HuH-7.5 (cell line): ENCODE data around the gene SC5D.

Source experiments
- DNase-seq: peaks from one replicate; pipeline ENCODE4 v3.0.0; 2011; ENCODE audit warnings: low spot score

The SC5D gene, protein sequence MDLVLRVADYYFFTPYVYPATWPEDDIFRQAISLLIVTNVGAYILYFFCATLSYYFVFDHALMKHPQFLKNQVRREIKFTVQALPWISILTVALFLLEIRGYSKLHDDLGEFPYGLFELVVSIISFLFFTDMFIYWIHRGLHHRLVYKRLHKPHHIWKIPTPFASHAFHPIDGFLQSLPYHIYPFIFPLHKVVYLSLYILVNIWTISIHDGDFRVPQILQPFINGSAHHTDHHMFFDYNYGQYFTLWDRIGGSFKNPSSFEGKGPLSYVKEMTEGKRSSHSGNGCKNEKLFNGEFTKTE

DNA sequence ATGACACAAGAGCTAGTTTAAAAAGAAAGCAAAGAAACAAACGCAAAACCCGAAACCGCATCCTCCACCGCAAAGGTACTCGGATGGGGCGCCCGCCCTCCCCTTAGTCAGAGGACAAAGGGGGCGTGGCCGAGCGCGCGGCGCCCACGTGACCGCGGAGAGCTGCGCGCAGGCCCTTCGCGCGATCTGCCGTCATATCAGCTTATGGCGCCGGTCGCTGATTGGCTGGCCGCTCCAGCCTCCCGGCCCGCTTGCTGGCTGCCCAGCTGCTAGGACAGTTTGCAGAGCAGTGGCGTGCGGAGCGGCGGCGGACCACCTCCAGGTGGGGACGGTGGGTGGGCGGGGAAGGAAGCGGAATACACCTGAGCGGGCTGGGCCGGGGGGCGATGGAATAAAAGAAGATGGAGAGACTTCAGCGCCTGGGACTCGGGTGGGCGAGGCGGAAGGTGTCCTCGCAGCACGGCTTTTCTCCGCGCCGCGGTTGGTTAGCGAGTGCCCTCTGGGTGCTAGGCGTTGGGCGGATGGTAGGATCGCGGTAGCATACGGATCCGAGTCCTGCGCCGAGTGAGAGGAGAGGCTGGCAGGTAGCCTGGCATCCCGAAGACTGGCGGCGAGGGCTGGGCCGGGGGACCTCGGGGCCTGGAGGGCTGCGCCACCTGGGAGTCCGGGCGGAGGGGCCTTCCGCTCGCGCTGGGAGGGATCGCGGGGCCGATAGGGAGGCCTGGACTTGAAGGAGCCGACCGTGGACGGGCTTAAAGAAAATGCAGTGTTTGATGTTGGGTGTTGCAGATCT lies at the start of gene SC5D:
SC5D (plus strand) TSS at position 277 of the 793 bp plus-strand sequence. CDS start 10,605 bp downstream, outside the sequence.
- peak; percentile 65 for DNase-seq

DNA sequence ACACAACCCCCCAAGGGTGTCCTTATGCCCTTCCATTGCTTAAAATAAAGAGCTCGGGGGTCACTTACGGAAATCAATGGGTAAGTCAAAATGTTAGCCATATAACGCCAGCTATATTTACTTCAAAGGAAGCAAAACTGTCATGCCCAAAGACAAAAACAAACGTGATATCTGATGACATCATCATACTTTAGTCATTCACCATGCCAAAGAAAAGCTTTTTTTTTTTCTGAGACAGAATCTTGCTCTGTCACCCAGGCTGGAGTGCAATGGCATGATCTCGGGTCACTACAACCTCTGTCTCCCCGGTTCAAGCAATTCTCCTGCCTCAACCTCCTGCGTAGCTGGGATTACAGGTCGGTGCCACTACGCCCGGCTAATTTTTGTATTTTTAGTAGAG lies 47.7 kb upstream of the SC5D start:
- DNase-seq: no peak

DNA sequence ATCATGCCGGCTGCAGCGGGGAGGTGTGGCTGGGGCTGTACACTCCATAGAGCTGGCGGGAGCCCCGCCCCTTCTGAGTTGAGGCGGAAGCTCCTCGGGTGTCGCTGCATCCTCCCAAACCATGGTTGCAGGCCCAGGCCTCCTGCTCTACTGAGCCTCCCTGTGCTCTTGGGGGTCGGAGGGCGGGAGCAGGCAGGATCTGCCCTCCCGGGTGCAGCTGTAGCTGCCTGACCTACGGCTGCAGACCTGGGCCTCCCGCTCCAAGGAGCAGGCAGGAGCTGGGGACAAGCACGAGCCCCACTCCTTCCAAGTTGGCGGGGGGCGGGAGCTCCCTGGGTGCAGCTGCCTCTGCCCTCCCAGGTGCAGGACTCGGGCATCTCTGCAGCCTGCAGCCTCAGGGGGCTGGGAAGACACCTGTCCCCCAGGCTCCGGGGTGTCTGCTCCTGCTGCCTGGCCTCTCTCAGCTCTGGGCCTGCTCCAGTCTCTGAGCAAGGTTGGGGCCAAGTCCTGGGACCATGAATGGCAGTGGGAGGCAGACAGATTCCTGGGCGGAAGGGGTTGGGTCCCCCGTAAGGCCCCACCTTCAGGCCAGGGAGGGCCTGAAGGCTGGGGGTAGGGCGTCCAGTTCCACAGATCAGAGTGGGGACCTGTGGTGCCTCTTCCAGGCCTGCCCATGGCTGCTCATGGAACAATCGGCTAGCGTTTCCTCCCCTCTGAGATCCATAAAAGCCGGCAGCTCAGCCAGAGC lies 46.4 kb upstream of the SC5D start:
- no peak for DNase-seq

DNA sequence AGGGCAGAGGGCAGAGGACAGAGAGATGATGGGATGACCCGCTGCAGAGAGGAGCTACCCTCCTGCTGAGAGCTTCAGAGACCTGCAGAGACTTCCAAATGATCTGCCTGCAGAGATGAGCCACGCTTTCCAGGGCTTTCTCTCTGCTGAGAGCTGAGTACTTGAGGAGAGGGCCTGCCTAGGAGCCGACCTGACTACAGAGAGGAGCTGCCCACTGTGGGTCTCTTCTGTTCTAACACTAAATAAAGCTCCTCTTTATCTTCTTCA lies 45.9 kb upstream of the SC5D start:
- no peak for DNase-seq

DNA sequence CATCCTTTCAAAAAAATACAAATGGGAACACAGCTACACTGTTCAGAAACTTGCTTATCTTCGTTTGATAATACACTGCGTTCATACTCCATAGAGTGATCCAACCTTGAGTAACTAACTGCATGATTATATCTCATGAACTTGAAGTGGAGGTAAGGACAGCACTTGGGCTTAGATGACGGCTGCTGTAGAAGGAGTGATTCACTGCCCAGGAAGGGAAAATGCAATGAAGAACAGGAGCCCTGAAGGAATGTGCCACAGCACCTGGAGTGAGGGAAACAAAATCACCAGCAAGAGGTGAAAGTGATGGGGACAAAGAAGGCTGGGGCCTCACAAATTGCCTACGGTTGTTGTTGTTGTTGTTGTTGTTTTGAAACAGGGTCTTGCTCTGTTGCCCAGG lies 44.1 kb upstream of the SC5D start:
- no peak for DNase-seq

DNA sequence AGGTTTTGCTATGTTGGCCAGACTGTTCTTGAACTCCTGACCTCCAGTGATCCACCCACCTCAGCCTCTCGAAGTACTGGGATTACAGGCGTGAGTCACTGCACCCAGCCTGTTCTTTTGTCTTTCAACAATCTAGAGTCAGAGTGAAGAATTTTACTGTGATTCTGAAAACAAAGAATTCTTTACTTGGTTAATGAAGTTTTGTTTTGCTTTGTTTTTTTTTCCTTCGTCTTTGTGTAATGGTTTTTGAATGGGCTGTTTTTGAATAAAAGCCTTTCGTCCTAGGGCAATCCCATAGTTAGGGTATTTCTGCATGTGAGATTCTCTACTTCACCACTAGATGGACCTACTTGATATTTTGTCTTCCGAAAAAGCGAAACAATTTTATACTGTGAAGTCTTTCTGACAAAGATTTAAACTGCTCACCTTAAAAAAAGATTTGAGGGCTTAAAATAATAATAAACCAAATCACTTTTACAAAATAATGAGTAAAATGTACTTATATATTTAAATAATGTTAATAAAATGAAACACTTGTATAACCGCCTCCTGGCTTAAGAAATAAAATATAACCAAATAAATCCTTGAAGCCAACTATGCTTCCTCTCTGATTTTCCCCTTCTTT lies 43.4 kb upstream of the SC5D start:
- DNase-seq: no peak

DNA sequence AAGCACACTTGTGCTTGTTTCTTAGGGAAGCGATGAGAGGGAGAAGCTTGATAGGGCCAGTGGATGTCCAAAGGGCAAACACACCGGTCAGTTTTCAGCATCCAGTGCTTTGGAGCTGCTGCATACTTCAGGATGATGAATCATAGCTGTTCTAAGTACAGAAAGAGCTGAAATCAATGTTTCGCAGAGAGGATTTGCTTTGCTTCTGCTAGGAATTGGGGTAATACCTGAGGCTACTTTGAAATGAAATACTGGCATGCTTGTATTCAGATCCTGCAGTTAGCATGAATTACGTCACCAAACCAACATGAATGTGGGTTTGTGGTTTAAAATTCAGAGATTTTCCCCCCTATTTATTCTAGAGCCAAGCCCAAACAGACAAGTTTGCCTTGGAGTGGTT lies 41.7 kb upstream of the SC5D start:
- no peak for DNase-seq

DNA sequence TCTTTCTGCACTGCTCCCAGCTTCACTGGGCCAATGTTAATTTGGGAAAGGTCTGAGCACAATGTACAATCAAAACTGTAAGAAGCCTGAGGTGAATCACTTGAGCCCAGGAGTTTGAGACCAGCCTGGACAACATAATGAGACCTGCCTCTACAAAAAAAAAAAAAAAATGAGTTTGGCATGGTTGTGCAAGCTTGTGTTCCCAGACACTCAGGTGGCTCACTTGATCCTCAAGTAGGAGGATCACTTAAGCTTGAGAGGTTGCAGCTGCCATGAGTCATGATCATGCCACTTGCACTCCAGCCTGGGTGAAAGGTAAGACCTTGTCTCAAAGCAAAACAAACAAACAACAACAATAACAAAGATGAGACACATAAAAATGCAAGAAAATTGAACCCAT lies 38.6 kb upstream of the SC5D start:
- no peak for DNase-seq

DNA sequence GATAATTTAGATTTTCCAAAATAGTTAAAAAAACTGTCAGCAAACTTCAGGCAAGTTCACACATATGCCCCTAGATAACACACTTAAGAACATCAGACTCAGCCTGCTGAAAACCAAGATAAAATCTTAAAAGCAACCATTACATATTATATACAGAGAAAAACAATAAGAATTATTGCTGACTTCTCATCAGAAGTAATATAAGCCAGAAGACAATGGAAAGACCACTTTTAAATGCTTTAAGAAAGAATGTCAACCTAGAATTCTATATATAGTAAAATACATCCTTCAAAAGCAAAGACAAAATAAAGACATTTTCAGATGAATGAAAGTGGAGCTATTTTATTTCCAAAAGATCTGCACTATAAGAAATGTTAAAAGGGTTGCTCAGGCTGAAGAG lies 37.8 kb upstream of the SC5D start:
- no peak for DNase-seq

DNA sequence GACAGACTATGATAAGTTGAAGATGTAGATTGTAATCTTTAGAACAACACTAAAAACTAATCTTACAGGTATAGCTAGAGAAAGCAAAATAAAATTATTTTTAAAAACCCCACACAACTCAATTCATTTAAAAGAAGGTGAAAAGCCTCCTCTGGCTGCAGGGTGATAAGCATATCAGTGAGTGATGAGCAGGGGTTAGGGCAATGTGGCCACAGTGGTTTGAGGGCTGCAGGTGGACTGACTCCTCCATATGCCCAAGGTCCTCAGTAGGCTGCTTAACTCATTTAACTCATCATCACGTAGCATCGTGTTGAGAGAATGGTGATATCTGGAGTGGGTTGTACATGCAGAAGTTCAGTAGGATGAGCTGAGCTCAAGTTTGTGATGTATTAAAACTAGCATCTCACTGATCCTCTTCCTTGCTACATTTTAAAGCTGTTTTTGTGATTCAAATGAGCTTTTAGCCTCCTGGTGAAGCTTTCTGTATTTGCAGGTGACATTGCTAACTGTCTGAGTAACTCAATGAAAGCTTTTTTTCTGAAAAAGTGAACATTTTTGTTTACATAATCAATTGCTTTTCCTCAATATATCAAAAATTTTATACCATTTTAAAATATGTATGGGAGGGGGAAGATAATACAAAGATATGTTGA lies 37.0 kb upstream of the SC5D start:
- DNase-seq: no peak

DNA sequence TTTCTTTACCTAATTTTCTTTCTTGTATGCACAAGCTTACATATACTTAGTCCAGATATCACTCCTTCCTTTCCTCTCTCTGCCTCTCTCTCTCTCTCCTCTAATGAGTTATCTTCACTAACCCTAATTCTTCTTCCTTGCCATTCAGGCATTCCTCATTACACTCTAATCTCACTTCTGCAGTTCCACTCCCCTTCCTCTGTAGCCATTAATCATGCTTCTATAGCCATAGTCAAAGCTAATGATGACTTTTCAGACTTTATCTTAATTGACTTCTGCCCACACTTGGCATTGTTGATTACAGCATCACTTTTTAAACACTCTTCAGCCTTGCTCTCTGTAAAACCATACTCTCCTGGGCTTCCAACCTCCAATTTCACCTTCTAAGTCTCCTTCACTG lies 35.3 kb upstream of the SC5D start:
- no peak for DNase-seq

DNA sequence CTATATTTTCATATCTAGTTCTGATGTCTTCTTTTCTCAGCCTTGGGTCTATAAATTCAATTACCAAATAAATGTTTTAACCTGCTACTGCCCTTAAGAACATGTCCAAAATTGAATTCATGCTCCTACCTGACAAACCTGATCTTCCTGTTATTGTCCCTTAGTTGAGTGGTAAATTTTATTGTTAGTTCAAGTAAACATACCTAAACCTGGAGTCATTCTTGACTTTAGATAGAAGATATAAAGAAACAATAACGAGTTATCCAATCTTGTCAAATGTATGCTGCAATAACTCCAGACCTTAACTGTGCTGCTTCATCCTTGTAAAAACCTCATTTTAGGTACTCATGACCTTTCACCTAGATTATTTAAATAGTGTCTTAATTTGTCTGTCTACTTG lies 34.6 kb upstream of the SC5D start:
- no peak for DNase-seq

DNA sequence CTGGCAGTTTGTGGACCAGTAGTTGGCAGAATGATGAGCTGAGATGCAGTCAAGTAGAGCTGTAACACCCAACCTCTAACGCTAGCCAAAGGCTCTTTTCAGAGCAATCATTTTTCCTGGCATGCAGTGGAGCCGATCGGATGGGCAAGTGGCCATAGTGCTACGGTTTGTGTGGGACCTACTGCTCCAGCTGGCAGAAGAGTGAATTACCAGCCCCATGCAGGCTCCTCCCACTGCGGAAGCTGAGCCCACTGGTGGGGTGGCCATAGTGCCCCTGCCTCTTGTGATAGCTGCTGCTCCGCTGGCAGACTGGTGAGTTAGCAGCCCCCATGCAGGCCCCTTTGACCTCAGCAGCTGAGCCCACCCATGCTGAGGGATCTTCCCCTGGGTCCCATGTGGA lies 27.0 kb upstream of the SC5D start:
- DNase-seq: no peak

DNA sequence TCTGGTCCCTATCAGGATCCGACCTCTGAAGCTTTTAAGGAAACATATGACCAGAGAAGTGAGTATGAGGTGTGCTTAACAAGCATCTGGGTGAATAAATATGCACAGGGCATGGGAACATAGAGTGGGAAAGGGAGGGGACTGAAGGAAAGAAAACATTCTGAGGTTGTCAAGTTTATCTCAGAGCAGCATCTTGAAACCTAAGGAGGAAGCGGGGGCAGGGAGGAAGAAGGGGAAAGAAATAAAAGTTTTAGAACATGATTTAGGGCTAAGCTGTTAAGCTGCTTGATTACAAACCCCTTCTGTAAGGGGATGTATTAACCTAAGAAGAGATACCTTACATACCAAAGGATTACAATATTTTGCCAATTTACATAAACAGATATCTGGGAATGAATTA lies 24.0 kb upstream of the SC5D start:
- no peak for DNase-seq

DNA sequence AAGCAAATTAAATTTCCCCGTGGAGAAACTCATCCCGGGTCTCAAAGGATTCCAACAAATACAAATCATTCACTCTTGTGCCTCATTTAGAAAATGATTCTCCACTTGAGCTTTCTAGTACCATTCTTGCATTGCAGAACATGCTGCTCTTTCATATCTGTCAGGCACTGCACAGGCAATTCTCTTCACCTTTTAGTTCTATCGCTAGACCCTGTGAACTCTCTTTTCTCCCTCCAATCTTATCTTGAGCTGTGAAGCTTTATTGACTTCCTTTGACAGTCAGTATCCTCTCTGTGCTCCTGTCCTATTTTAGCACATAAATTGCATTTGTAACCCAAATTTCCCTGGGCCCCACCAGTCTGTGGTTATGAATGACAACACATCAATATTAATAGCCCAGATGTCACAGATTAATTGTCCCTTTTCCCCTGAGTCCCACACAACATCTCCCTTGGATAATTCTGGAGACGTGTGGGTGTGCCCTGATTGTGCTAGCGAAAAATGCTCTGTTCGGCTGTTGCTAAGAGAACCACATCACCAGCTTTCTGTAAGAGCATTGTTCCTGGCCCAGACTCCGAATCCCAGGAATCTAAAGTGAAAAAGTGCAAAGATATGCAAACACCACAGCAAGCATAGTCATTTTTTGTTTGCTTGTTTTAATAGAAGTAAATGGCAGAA lies 22.4 kb upstream of the SC5D start:
- no peak for DNase-seq

DNA sequence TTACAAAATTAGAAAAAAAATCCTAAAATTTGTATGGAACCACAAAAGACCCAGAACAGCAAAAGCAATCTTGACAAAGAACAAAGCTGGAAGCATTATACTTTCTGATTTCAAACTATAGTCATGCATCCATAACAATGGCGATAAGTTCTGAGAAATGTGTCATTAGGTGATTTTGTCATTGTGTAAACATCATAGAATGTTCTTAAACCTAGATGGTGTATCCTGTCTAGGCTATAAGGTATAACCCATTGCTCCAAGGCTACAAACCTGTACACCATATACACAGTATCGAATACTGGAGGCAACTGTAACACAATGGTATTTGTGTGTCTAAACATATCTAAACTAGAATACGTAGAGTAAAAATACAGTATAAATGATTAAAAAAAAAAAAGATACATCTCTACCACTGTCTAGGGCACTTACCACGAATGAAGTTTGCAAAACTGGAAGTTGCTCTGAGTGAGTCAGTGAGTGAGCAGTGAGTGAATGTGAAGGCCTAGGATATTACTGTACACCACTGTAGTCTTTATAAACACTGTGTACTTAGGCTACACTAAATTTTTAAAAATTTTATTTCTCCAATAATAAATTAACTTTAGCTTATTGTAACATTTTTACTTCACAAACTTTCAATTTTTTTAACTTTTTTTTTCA lies 18.1 kb upstream of the SC5D start:
- DNase-seq: no peak

DNA sequence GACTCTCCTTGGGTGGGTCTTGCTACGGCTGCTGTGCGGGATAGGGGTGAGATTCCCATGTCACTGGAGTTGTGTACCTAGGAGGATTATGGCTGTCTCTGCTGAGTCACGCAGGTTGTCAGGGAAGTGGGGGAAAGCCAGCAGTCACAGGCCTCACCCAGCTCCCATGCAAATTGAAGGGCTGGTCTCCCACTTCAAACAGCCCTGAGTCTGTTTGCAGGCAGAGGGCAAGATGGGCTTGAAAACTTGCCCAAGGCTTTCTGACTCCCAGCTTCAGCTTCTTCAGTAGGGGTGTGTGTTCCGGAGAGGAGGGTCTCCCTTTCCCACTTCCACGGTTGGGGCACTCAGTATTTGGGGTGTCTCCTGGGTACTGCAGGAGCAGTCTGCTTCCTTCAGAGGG lies 10.9 kb upstream of the SC5D start:
- DNase-seq: no peak

DNA sequence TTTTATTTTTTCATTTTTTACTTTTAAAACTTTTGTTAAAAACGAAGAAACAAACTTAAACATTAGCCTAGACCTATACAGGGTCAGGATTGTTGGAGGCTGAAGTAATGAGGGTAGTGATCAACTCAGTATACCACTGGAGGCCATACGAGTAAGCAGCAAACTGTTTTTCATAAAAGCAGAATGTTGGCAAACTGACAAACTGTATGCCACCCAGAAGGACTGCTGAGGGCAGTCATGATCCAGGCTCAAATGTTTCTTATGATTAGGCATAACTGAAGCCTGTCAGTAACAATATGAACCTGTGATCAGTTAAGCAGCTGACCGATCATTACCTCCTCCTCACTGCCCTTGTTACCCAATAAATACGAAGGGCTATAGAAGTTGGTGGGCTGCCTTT lies 10.2 kb upstream of the SC5D start:
- DNase-seq: no peak

DNA sequence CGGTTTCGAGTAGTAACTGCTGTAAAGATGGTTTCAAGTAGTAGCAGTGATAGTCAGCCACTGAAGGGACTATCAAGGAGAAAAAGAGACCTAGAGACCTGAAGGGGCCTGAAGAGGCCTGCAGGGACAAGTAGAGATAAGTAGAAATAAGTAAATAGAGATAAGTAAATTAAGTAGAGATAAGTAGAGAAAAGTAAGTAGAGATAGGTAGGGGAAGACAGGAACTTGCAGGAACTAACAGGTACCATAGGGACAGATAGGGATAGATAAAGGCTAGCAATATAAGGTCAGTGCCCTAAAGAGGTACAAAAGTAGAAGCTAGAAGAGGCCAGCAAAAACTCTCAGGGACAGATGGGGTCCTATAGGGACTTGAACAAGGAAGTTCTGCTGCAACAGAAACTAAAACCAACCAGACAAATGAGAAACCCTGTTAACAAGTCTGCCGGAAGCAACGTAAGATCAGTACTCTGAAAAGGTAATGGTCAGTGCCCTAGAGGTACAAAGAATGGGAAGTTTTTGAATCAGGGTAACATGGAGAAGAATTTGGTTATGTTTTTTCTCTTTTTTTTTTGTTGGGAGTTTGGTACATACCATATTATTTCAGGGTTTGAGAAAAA lies 9.6 kb upstream of the SC5D start:
- DNase-seq: no peak

DNA sequence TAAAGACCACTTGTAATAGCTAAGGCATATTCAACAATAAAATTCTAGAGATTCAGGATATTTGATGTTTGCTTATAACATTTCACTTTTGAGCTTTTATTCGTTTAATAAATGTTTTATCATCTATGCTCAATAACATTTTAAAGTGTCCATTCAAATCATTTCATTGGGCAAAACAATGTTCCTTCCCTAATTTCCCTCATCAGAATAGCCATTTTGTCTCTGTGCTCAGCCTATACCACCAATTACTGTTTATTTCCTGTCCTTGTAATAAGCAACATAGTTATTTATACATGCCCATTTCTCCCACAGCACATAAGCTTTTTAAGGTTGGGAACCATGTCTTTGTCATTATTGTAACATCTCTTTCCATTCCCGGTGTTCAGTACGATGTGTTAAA lies 1.3 kb upstream of the SC5D start:
- DNase-seq: no peak
